Tibial nerve (tissue), 4 donors: Measurements from ENCODE around the gene TTLL13. TPM values are rescaled to one million over a fixed set of nuclear protein-coding genes. Genes with fewer than 3 reads are reported as not detected.

Experiments used
- DNase-seq, 2 donors: peaks; one replicate each; pipeline ENCODE4 v3.0.0-alpha.2; 2019; ENCODE audit warnings: low spot score in 2 of 2
- H3K27ac ChIP-seq, 4 donors: fragments of 200-600 bp; sonication (generic) in 3 of 4; one replicate each; pipeline ENCODE4 v1.5.1; 2017 to 2019; ENCODE audit warnings: mild to moderate bottlenecking in 1 of 4
- H3K27me3 ChIP-seq, 2 donors: fragments of 200-600 bp; sonication (generic) in 1 of 2; one replicate each; pipeline versions ENCODE4 v1.5.1 to v1.6.0; 2017 to 2019
- H3K36me3 ChIP-seq, 3 donors: fragments of 200-600 bp; sonication (generic); one replicate each; pipeline ENCODE4 v1.5.1; 2018 to 2019
- H3K4me1 ChIP-seq, 4 donors: fragments of 200-600 bp; sonication (generic) in 3 of 4; one replicate each; pipeline ENCODE4 v1.5.1; 2017 to 2019
- H3K4me3 ChIP-seq, 4 donors: fragments of 200-600 bp; sonication (generic) in 3 of 4; one replicate each; pipeline ENCODE4 v1.5.1; 2017 to 2019; ENCODE audit warnings: mild to moderate bottlenecking in 1 of 4, moderate library complexity in 1 of 4
- H3K9me3 ChIP-seq, 4 donors: fragments of 200-600 bp; sonication (generic) in 3 of 4; one replicate each; pipeline ENCODE4 v1.5.1; 2017 to 2019
- EP300 ChIP-seq, 2 donors: sonication (generic); formaldehyde crosslinking; IDR thresholded peaks; one replicate each; pipeline ENCODE4 v1.6.1; 2017; ENCODE audit warnings: antibody characterized with exemption in 2 of 2, mild to moderate bottlenecking in 1 of 2
- POLR2A ChIP-seq, 2 donors: fragments of 450-650 bp; IDR thresholded peaks; one replicate each; pipeline ENCODE4 v1.6.1; 2017; ENCODE audit warnings: antibody characterized with exemption in 2 of 2, mild to moderate bottlenecking in 2 of 2, moderate library complexity in 2 of 2
- WGBS, 2 donors: methylation state at CpG; one replicate each; pipeline ENCODE4 v1.1.5; 2018; 5-methylcytosine and 5-hydroxymethylcytosine counted together
- total RNA-seq, 4 donors: library from RNA; depleted of rRNA; stranded (reverse); fragments of >200 nt; gene quantifications; one replicate each; pipeline ENCODE4 v1.1.0, GENCODE V29; 2016
- TF ChIP-seq, protein P1 (sequence below), 5 experiments: fragments of 200-600 bp in 3 of 5; fragments of 450-650 bp in 2 of 5; sonication (generic) in 3 of 5; IDR thresholded peaks; one replicate each; pipeline ENCODE4 v1.5.1; 2016 to 2019; ENCODE audit warnings: antibody characterized with exemption in 5 of 5, mild to moderate bottlenecking in 3 of 5, moderate library complexity in 2 of 5

TTLL13 gene
- total RNA-seq, 4 donors from 2014 or later, result 0.60 TPM; not detected in 3

DNA sequence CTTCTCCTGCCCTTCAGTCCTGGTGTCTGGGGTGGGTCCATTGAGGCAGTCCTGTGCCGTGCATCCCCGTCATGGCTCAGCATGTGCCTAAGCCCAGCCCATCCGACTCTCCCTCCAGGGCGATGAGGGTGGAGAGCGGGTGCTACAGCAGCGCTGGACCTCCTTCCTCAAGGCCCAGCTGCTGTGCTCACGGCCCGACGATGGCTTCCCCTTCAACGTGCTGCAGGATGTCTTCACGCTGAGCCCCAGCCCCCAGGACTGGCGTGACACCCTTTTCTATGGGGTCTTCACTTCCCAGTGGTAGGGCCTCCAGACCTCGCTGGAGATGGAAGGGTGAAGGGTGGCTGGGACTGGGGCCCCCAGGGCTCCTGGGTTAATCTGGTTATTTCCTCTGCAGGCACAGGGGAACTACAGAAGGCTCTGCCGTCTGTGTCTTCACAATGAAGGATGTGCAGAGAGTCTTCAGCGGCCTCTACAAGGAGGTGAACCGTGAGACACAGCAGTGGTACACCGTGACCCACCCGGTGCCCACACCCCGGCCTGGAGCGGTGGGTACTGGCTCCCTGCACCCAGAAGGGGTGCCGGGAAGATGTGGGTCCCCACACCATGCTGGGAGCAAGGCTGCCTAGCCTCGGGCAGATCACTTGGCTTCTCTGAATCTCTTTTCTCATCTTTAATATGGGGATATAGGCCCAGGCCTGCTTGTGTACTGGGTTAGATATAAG lies 25.8 kb upstream of the TTLL13 start:
- peaks cover 0 to 29% (median 22%) of the 10 kb centered on the region in 4 donors for H3K4me1 ChIP-seq

DNA sequence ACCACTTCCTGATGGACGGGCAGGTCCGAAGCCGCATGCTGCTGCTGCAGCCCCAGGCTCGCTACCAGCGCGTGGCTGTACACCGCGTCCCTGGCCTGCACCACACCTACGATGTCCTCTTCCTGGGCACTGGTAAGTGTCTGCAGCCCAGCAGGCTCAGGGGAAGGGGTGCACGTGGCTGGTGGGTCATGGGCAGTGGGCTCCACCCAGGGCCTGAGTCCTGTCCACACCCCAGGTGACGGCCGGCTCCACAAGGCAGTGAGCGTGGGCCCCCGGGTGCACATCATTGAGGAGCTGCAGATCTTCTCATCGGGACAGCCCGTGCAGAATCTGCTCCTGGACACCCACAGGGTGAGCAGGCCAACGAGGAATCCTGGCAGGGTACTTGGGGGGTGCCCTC lies 24.3 kb upstream of the TTLL13 start:
- peaks cover 0 to 17% (median 13%) of the 10 kb centered on the region in 4 donors for H3K4me1 ChIP-seq
- H3K27ac ChIP-seq, result no peak overlapping the region
- no peaks in the 10 kb centered on the region for H3K9me3 ChIP-seq
- TF ChIP-seq EP300 (IDR thresholded peaks at IDR 0.05), result no peak
- TF ChIP-seq POLR2A (IDR thresholded peaks at IDR 0.05), result no peak
- TF ChIP-seq, protein P1, sequence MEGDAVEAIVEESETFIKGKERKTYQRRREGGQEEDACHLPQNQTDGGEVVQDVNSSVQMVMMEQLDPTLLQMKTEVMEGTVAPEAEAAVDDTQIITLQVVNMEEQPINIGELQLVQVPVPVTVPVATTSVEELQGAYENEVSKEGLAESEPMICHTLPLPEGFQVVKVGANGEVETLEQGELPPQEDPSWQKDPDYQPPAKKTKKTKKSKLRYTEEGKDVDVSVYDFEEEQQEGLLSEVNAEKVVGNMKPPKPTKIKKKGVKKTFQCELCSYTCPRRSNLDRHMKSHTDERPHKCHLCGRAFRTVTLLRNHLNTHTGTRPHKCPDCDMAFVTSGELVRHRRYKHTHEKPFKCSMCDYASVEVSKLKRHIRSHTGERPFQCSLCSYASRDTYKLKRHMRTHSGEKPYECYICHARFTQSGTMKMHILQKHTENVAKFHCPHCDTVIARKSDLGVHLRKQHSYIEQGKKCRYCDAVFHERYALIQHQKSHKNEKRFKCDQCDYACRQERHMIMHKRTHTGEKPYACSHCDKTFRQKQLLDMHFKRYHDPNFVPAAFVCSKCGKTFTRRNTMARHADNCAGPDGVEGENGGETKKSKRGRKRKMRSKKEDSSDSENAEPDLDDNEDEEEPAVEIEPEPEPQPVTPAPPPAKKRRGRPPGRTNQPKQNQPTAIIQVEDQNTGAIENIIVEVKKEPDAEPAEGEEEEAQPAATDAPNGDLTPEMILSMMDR (IDR thresholded peaks at IDR 0.05), result no peak
- no peak for DNase-seq
- no peaks in the 10 kb centered on the region for H3K27me3 ChIP-seq
- H3K4me3 ChIP-seq, result no peak overlapping the region
- 91% methylated on average over 9 to 17 of the region's 17 CpGs for WGBS, 2 donors
- peaks cover 2 to 90% (median 34%) of the 10 kb centered on the region in 3 donors for H3K36me3 ChIP-seq

More for the DNA sequence above, 25.8 kb upstream of the TTLL13 start:
- no peak for DNase-seq
- H3K27me3 ChIP-seq, result no peaks in the 10 kb centered on the region
- whole genome bisulfite sequencing, 2 donors, result 90 to 93% methylated on average over 22 of the region's 22 CpGs
- no peak for TF ChIP-seq EP300 (IDR thresholded peaks at IDR 0.05)
- TF ChIP-seq, protein P1 (IDR thresholded peaks at IDR 0.05), result no peak
- no peak for TF ChIP-seq POLR2A (IDR thresholded peaks at IDR 0.05)
- H3K4me3 ChIP-seq, result no peak overlapping the region
- no peaks in the 10 kb centered on the region for H3K9me3 ChIP-seq
- no peak overlapping the region for H3K27ac ChIP-seq
- peaks cover 2 to 83% (median 34%) of the 10 kb centered on the region in 3 donors for H3K36me3 ChIP-seq

DNA sequence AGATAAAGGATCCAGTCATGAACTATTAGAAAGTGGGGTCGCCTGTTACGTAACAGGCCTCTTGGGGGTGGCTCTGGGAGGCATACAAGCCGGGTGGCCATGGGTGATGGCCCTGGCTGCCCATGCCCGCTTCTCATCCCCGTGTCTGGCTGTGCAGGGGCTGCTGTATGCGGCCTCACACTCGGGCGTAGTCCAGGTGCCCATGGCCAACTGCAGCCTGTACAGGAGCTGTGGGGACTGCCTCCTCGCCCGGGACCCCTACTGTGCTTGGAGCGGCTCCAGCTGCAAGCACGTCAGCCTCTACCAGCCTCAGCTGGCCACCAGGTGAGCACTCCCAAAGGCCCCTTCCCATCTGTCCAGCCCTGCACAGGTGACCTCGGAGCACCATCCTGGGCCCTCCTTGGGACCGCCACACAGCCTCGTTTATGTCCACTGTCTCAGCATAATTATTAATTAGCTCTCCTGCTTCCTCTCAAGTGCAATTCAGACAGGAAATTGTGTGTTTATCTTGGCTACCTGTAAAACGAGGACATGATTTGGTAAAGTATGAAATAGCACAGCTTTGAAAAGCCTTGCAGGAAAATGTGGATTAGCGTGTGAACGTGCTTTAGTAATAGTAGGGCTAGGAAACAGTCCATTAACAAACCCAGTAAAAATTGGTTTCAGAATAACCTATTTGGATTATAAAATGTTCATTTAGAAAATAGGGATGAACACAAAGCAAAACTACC lies 23.7 kb upstream of the TTLL13 start:
- Histone ChIP-seq H3K4me3 (no peak overlapping the region), H3K4me1 (peaks cover 0 to 19% (median 16%) of the 10 kb centered on the region in 4 donors), H3K9me3 (no peaks in the 10 kb centered on the region), H3K27ac (no peak overlapping the region), H3K36me3 (peaks cover 2 to 96% (median 37%) of the 10 kb centered on the region in 3 donors), H3K27me3 (no peaks in the 10 kb centered on the region)
- DNase-seq, result no peak
- 83 to 85% methylated on average over 18 of the region's 18 CpGs for WGBS, 2 donors
- TF ChIP-seq, protein P1 (IDR thresholded peaks at IDR 0.05), result no peak
- TF ChIP-seq EP300 (IDR thresholded peaks at IDR 0.05), result no peak
- no peak for TF ChIP-seq POLR2A (IDR thresholded peaks at IDR 0.05)

DNA sequence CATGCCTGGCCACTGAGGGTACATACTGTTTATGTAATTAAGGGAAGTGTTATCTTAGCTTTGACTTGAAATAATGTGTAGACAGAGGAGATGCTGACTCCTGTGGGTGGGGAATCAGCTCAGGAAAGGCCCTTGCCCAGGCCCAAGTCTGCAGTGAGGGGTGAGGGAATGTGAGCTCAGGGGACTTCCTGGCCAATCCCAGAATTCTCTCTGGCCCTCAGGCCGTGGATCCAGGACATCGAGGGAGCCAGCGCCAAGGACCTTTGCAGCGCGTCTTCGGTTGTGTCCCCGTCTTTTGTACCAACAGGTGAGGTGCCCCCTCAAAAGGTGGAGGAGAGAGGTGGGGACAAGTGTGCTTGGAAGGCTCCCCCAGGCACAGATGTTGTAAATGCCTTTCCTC lies 22.0 kb upstream of the TTLL13 start:
- TF ChIP-seq, protein P1 (IDR thresholded peaks at IDR 0.05), result no peak
- TF ChIP-seq EP300 (IDR thresholded peaks at IDR 0.05) (no peak), POLR2A (IDR thresholded peaks at IDR 0.05) (no peak)
- Histone ChIP-seq H3K27me3 (no peaks in the 10 kb centered on the region), H3K9me3 (no peaks in the 10 kb centered on the region), H3K36me3 (peaks cover 2 to 92% (median 37%) of the 10 kb centered on the region in 3 donors), H3K27ac (no peak overlapping the region), H3K4me1 (peaks cover 0 to 24% (median 15%) of the 10 kb centered on the region in 4 donors), H3K4me3 (no peak overlapping the region)
- 84 to 88% methylated on average over 7 of the region's 7 CpGs for WGBS, 2 donors
- DNase-seq, result no peak
